Naive thymus-derived CD8-positive, alpha-beta T cell (primary cell): ENCODE data around the gene FGD6. TPM values are rescaled to one million over a fixed set of nuclear protein-coding genes. Genes with fewer than 3 reads are reported as not detected.
A peak's percentile ranks its signal among the peaks of the same experiment; 100 is the strongest.

Experiments
- ATAC-seq, 2 donors: fragments of 150-1000 bp; cut with Tn5 transposase in 1 of 2; sonication (Bioruptor Pico), chemical (Tn5 transposase) in 1 of 2; 1 replicate in 1 of 2; 2 replicates in 1 of 2; pipeline ENCODE4 v1.10.0; 2021; ENCODE audit warnings: mild to moderate bottlenecking in 2 of 2, moderate library complexity in 2 of 2
- POLR2A ChIA-PET: fragments of 350-600 bp; sonication (Branson Sonifier 250); formaldehyde crosslinking; loops from one replicate; lab custom pipeline; 2021; ENCODE audit warnings: antibody characterized with exemption; lab: Charles Lee
- DNase-seq, 10 donors: peaks; one replicate each; pipeline versions ENCODE4 v3.0.0 to v3.0.0-alpha.2; 2020 to 2022
- H3K27ac Mint-ChIP-seq, 10 donors: one replicate each; pipeline ENCODE4 v1.8.0; 2020 to 2022; ENCODE audit warnings: mild to moderate bottlenecking in 10 of 10, mixed read lengths in 10 of 10, moderate library complexity in 4 of 10, inconsistent platforms in 1 of 10
- H3K27me3 Mint-ChIP-seq, 5 donors: one replicate each; pipeline ENCODE4 v1.8.0; 2021 to 2022; ENCODE audit warnings: mixed read lengths in 5 of 5
- H3K36me3 Mint-ChIP-seq, 3 donors: one replicate each; pipeline ENCODE4 v1.8.0; 2020 to 2022; ENCODE audit warnings: mixed read lengths in 3 of 3, mild to moderate bottlenecking in 2 of 3, inconsistent platforms in 1 of 3
- H3K4me1 Mint-ChIP-seq, 4 donors: one replicate each; pipeline ENCODE4 v1.8.0; 2021 to 2022; ENCODE audit warnings: mixed read lengths in 4 of 4
- H3K4me3 Mint-ChIP-seq, 10 donors: one replicate each; pipeline ENCODE4 v1.8.0; 2020 to 2022; ENCODE audit warnings: mild to moderate bottlenecking in 10 of 10, mixed read lengths in 10 of 10, moderate library complexity in 6 of 10, inconsistent platforms in 1 of 10
- H3K9me3 Mint-ChIP-seq, 9 donors: one replicate each; pipeline ENCODE4 v1.8.0; 2020 to 2022; ENCODE audit warnings: mixed read lengths in 9 of 9, mild to moderate bottlenecking in 3 of 9, inconsistent platforms in 1 of 9, moderate library complexity in 1 of 9
- polyA plus RNA-seq, 3 donors: library from polyadenylated mRNA; unstranded; fragments of 300-500 nt; fragmentation: Illumina TruSeq; gene quantifications; one replicate each; pipeline ENCODE4 v1.2.3, GENCODE V29; 2021
- total RNA-seq, 8 experiments: library from RNA in 2 of 8; stranded (reverse) in 2 of 8; gene quantifications; one replicate each; pipeline ENCODE4 v1.2.3 and lab custom pipeline; 2021 to 2026

The FGD6 gene
- total and polyA plus RNA-seq, 5 experiments from 2014 or later = 0.04 to 0.99 (median 0.47) TPM; not detected in 1

GRCh38 chr12:95073698-95074520 lies 143.4 kb downstream of the FGD6 start:
- H3K27ac Mint-ChIP-seq = peak overlapping the region; percentile 79 to 96 (median 94)
- POLR2A ChIA-PET = interaction anchor here (0.7 to 2.2 kb wide), 6 partner anchors 25 to 401 kb away, joined by 3 to 12 read pairs (median 4); partner anchors contain the start of genes METAP2 and NDUFA12
- ATAC-seq (no peak), DNase-seq (no peak)
- H3K36me3 Mint-ChIP-seq = peaks cover 0 to 10% (median 1%) of the 10 kb centered on the region in 3 donors
- H3K27me3 Mint-ChIP-seq = no peaks in the 10 kb centered on the region
- H3K9me3 Mint-ChIP-seq = no peaks in the 10 kb centered on the region
- peaks cover 6 to 32% (median 16%) of the 10 kb centered on the region in 4 donors for H3K4me1 Mint-ChIP-seq
- H3K4me3 Mint-ChIP-seq = peak overlapping the region; percentile 86 to 99 (median 94)

GRCh38 chr12:95072900-95073697 lies 144.2 kb downstream of the FGD6 start, which contains the start of gene NR2C1:
TSS of gene NR2C1 (minus strand) at chr12:95073618. CDS start at chr12:95067384, 6,234 bp downstream.
- POLR2A ChIA-PET = interaction anchor here (0.6 to 2.2 kb wide), 8 partner anchors 25 to 402 kb away, joined by 3 to 12 read pairs (median 5); partner anchors contain the start of genes METAP2 and NDUFA12
- peak; percentile 98 for ATAC-seq

GRCh38 chr12:95070378-95070777 lies 146.9 kb downstream of the FGD6 start:
- Mint-ChIP-seq H3K36me3 (peaks cover 0 to 33% (median 1%) of the 10 kb centered on the region in 3 donors), H3K27me3 (no peaks in the 10 kb centered on the region), H3K27ac (no peak overlapping the region), H3K4me3 (peak overlapping the region in 2 of 10 donors; percentile 18 to 24), H3K9me3 (no peaks in the 10 kb centered on the region), H3K4me1 (peaks cover 9 to 35% (median 22%) of the 10 kb centered on the region in 4 donors)
- DNase-seq = no peak
- POLR2A ChIA-PET = no interaction called here
- ATAC-seq = no peak

More at GRCh38 chr12:95072900-95073697, 144.2 kb downstream of the FGD6 start, which contains the start of gene NR2C1:
- DNase-seq = peak; percentile 80 to 96 (median 92)
- peaks cover 7 to 34% (median 17%) of the 10 kb centered on the region in 4 donors for H3K4me1 Mint-ChIP-seq
- no peaks in the 10 kb centered on the region for H3K9me3 Mint-ChIP-seq
- peak within 1 kb of the TSS; percentile 79 to 96 (median 94) for H3K27ac Mint-ChIP-seq
- H3K27me3 Mint-ChIP-seq = no peaks in the 10 kb centered on the region
- peaks cover 0 to 11% (median 1%) of the 10 kb centered on the region in 3 donors for H3K36me3 Mint-ChIP-seq
- H3K4me3 Mint-ChIP-seq = peak within 1 kb of the TSS; percentile 86 to 99 (median 94)

GRCh38 chr12:95066091-95066855 lies 151.0 kb downstream of the FGD6 start:
- Mint-ChIP-seq H3K36me3 (peaks cover 6 to 71% (median 11%) of the 10 kb centered on the region in 3 donors), H3K27ac (no peak overlapping the region), H3K9me3 (no peaks in the 10 kb centered on the region), H3K4me1 (peaks cover 9 to 26% (median 17%) of the 10 kb centered on the region in 4 donors), H3K27me3 (no peaks in the 10 kb centered on the region), H3K4me3 (no peak overlapping the region)
- DNase-seq = no peak
- ATAC-seq = no peak
- POLR2A ChIA-PET = no interaction called here

GRCh38 chr12:95060951-95061350 lies 156.3 kb downstream of the FGD6 start:
- no peaks in the 10 kb centered on the region for H3K27me3 Mint-ChIP-seq
- H3K4me3 Mint-ChIP-seq = no peak overlapping the region
- POLR2A ChIA-PET = no interaction called here
- no peak overlapping the region for H3K27ac Mint-ChIP-seq
- peaks cover 0 to 7% (median 4%) of the 10 kb centered on the region in 4 donors for H3K4me1 Mint-ChIP-seq
- H3K36me3 Mint-ChIP-seq = peaks cover 6 to 93% (median 22%) of the 10 kb centered on the region in 3 donors
- no peak for DNase-seq
- H3K9me3 Mint-ChIP-seq = no peaks in the 10 kb centered on the region
- no peak for ATAC-seq

- no peak overlapping the region for H3K4me3 Mint-ChIP-seq
- POLR2A ChIA-PET = interaction anchor here (0.7 kb wide), 1 partner anchor 1464 kb away, joined by 3 read pairs; no protein-coding TSS in a partner anchor
- DNase-seq (no peak), ATAC-seq (no peak)
- H3K9me3 Mint-ChIP-seq = no peaks in the 10 kb centered on the region
- H3K27me3 Mint-ChIP-seq = no peaks in the 10 kb centered on the region
- no peak overlapping the region for H3K27ac Mint-ChIP-seq
- peaks cover 6 to 94% (median 26%) of the 10 kb centered on the region in 3 donors for H3K36me3 Mint-ChIP-seq
- peaks cover 0 to 7% (median 4%) of the 10 kb centered on the region in 4 donors for H3K4me1 Mint-ChIP-seq
Measured at GRCh38 chr12:95059984-95060383, 157.3 kb downstream of the FGD6 start.

GRCh38 chr12:95057424-95057823 lies 159.8 kb downstream of the FGD6 start:
- DNase-seq = no peak
- no peaks in the 10 kb centered on the region for H3K9me3 Mint-ChIP-seq
- no peaks in the 10 kb centered on the region for H3K4me1 Mint-ChIP-seq
- H3K27me3 Mint-ChIP-seq = no peaks in the 10 kb centered on the region
- H3K4me3 Mint-ChIP-seq = no peak overlapping the region
- POLR2A ChIA-PET = no interaction called here
- H3K27ac Mint-ChIP-seq = no peak overlapping the region
- H3K36me3 Mint-ChIP-seq = peaks cover 0 to 91% (median 24%) of the 10 kb centered on the region in 3 donors
- ATAC-seq = no peak

- no peak for ATAC-seq
- peaks cover 0 to 90% (median 20%) of the 10 kb centered on the region in 3 donors for H3K36me3 Mint-ChIP-seq
Measured at GRCh38 chr12:95055057-95055456, 162.2 kb downstream of the FGD6 start.

GRCh38 chr12:95054206-95054605 lies 163.1 kb downstream of the FGD6 start:
- POLR2A ChIA-PET = no interaction called here
- no peaks in the 10 kb centered on the region for H3K4me1 Mint-ChIP-seq
- H3K4me3 Mint-ChIP-seq = no peak overlapping the region
- H3K27me3 Mint-ChIP-seq = no peaks in the 10 kb centered on the region
- ATAC-seq (no peak), DNase-seq (no peak)
- peaks cover 0 to 86% (median 23%) of the 10 kb centered on the region in 3 donors for H3K36me3 Mint-ChIP-seq
- H3K9me3 Mint-ChIP-seq = no peaks in the 10 kb centered on the region
- no peak overlapping the region for H3K27ac Mint-ChIP-seq

More at GRCh38 chr12:95055057-95055456, 162.2 kb downstream of the FGD6 start:
- Mint-ChIP-seq H3K9me3 (no peaks in the 10 kb centered on the region), H3K27me3 (no peaks in the 10 kb centered on the region), H3K27ac (no peak overlapping the region), H3K4me3 (no peak overlapping the region), H3K4me1 (no peaks in the 10 kb centered on the region)
- DNase-seq = no peak
- POLR2A ChIA-PET = no interaction called here

GRCh38 chr12:95051241-95051640 lies 166.0 kb downstream of the FGD6 start:
- POLR2A ChIA-PET = interaction anchor here (0.7 kb wide), 1 partner anchor 15 kb away, joined by 4 read pairs; no protein-coding TSS in a partner anchor

GRCh38 chr12:95037906-95038305 lies 179.4 kb downstream of the FGD6 start:
- no peak for ATAC-seq
- peaks cover 0 to 76% (median 17%) of the 10 kb centered on the region in 3 donors for H3K36me3 Mint-ChIP-seq
- H3K27ac Mint-ChIP-seq = no peak overlapping the region
- H3K4me1 Mint-ChIP-seq = peaks cover 5 to 27% (median 21%) of the 10 kb centered on the region in 4 donors
- no peak overlapping the region for H3K4me3 Mint-ChIP-seq
- no peaks in the 10 kb centered on the region for H3K9me3 Mint-ChIP-seq
- POLR2A ChIA-PET = no interaction called here
- DNase-seq = no peak
- no peaks in the 10 kb centered on the region for H3K27me3 Mint-ChIP-seq

More at GRCh38 chr12:95051241-95051640, 166.0 kb downstream of the FGD6 start:
- peaks cover 0 to 84% (median 30%) of the 10 kb centered on the region in 3 donors for H3K36me3 Mint-ChIP-seq
- no peaks in the 10 kb centered on the region for H3K9me3 Mint-ChIP-seq
- H3K4me1 Mint-ChIP-seq = no peaks in the 10 kb centered on the region
- ATAC-seq (no peak), DNase-seq (no peak)
- no peaks in the 10 kb centered on the region for H3K27me3 Mint-ChIP-seq
- peak overlapping the region in 1 of 10 donors; percentile 27 for H3K27ac Mint-ChIP-seq
- H3K4me3 Mint-ChIP-seq = no peak overlapping the region
